Stimulated activated CD4-positive, alpha-beta T cell treated with anti-CD3 and anti-CD28 coated beads, Interleukin-4, amount 100 ng/mL, for 4 hours (primary cell): ENCODE measurements around the gene COX7C.

ENCODE experiments used
- DNase-seq, 2 experiments: peaks; one replicate each; pipeline ENCODE4 v3.0.0-alpha.2; 2020

The COX7C gene

GRCh38 chr5:86665984-86666760 is 48.4 kb downstream of the COX7C start:
- DNase-seq: peak; percentile 0 to 12

DNA sequence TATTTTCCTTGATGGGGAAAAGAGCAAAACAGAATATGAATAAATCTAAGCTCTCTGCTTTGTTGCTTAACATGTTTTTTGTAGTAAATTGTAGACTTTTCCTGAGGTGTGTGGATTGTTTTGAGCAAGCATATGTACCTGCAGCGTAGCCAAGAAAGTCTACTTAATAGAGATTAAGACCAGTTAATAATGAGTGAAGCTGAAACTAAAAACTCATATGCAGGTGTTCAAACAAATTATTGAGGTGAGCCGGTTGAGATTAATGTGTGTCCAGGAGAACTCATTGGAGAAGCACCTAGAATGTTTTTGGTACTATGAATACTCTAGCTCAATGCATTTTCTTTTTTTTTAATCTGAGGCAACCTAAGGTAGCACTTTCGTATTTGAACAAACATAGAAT is 49.2 kb downstream of the COX7C start:
- no peak for DNase-seq
